Measurements from ENCODE around the gene ZSWIM6. TPM values are rescaled to one million over a fixed set of nuclear protein-coding genes. Genes with fewer than 3 reads are reported as not detected.

The ZSWIM6 gene
- total RNA-seq, 1 experiment from 2014 or later, result 10.8 TPM

DNA sequence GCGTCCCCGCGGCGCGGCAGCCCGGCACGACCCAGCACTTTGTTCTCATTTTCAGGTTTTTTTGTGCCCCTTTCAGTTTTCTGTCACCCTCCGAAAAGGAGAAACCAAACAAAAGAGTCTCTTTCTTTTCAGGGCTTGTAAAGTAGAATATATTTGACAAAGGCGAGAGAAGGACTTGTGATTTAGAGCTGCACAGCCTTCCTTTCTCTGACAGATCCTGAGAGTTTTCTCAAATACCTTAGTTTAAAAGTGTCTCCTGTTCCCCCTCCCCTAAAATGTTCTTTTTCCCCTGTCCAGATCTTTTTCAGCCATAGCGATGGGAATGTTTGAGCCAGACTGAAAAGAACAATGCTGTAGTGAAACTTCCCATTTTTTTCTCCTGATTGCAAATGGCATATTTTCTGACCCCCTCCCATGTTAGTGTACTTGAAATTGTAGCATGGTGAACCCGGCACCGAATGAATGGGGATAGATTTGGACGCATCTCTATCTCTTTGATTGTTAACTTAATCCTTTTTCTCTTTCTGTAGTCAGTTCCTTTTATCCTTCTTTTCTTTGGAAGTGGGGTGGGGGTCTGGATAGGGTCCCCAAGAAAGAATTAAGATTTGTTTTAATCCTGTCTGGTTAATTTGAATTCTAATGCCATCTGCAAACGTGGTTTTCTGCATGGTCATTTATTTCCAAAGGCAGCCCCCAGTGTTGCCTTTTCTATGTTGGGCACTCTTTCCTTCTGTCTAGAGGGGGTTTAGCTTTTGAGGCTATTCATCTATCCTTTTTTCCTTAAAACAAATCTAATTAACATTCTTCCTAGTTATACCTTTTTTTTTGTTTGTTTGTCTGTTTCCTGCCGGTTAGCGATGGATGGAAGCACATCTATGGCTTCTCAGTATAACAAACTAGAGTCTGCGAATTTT lies 2.2 kb downstream of the ZSWIM6 start:
- Histone ChIP-seq H3K4me1 (ENCODE audit: control insufficient read depth, insufficient read depth, low read length) (peaks cover 14% of the 10 kb centered on the region), H3K27me3 (ENCODE audit: control insufficient read depth, insufficient read depth, low read length) (no peaks in the 10 kb centered on the region), H3K9me3 (ENCODE audit: control insufficient read depth, insufficient read depth, low read depth, low read length) (no peaks in the 10 kb centered on the region), H3K27ac (ENCODE audit: low read length) (peak overlapping the region; percentile 72), H3K36me3 (ENCODE audit: control insufficient read depth, insufficient read depth, low read length) (no peaks in the 10 kb centered on the region; the same call in 1 of the 2 replicates), H3K4me3 (ENCODE audit: low read depth in 2 of 2, low read length in 2 of 2) (peak overlapping the region; percentile 76 to 84)
- ATAC-seq, result no peak
- ChIA-PET CTCF (interaction anchor here (0.6 kb wide), 1 partner anchor 12 kb away, joined by 3 read pairs; no protein-coding TSS in a partner anchor), POLR2A (no interaction called here)
- in situ Hi-C loops (cut with HindIII; ENCODE audit: low pct_unique_long_range_greater_than_20kb, low sequenced_read_pairs) (no loop called here), intact Hi-C loops (cut with micrococcal nuclease; ENCODE audit: unreplicated experiment) (loop anchor here (10.0 kb wide), 1 partner anchor 481 kb away; no protein-coding TSS in a partner anchor)
- TSS peak; percentile 74 for BruUV-seq (replicated peaks)
- no peak for DNase-seq (ENCODE audit: low read depth, low spot score)
- TF ChIP-seq SIN3A (IDR thresholded peaks at IDR 0.05; ENCODE audit: borderline replicate concordance, insufficient read depth, low read depth, low read length) (no peak), TCF7L2 (IDR thresholded peaks at IDR 0.05; ENCODE audit: low read depth, low read length) (no peak), POLR2AphosphoS5 (IDR thresholded peaks at IDR 0.05; ENCODE audit: low read depth, low read length) (no peak)
- TF ChIP-seq, protein P1, sequence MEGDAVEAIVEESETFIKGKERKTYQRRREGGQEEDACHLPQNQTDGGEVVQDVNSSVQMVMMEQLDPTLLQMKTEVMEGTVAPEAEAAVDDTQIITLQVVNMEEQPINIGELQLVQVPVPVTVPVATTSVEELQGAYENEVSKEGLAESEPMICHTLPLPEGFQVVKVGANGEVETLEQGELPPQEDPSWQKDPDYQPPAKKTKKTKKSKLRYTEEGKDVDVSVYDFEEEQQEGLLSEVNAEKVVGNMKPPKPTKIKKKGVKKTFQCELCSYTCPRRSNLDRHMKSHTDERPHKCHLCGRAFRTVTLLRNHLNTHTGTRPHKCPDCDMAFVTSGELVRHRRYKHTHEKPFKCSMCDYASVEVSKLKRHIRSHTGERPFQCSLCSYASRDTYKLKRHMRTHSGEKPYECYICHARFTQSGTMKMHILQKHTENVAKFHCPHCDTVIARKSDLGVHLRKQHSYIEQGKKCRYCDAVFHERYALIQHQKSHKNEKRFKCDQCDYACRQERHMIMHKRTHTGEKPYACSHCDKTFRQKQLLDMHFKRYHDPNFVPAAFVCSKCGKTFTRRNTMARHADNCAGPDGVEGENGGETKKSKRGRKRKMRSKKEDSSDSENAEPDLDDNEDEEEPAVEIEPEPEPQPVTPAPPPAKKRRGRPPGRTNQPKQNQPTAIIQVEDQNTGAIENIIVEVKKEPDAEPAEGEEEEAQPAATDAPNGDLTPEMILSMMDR (IDR thresholded peaks at IDR 0.05), result no peak
- TF ChIP-seq, protein P2, sequence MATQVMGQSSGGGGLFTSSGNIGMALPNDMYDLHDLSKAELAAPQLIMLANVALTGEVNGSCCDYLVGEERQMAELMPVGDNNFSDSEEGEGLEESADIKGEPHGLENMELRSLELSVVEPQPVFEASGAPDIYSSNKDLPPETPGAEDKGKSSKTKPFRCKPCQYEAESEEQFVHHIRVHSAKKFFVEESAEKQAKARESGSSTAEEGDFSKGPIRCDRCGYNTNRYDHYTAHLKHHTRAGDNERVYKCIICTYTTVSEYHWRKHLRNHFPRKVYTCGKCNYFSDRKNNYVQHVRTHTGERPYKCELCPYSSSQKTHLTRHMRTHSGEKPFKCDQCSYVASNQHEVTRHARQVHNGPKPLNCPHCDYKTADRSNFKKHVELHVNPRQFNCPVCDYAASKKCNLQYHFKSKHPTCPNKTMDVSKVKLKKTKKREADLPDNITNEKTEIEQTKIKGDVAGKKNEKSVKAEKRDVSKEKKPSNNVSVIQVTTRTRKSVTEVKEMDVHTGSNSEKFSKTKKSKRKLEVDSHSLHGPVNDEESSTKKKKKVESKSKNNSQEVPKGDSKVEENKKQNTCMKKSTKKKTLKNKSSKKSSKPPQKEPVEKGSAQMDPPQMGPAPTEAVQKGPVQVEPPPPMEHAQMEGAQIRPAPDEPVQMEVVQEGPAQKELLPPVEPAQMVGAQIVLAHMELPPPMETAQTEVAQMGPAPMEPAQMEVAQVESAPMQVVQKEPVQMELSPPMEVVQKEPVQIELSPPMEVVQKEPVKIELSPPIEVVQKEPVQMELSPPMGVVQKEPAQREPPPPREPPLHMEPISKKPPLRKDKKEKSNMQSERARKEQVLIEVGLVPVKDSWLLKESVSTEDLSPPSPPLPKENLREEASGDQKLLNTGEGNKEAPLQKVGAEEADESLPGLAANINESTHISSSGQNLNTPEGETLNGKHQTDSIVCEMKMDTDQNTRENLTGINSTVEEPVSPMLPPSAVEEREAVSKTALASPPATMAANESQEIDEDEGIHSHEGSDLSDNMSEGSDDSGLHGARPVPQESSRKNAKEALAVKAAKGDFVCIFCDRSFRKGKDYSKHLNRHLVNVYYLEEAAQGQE (IDR thresholded peaks at IDR 0.05; ENCODE audit: insufficient read depth in 1 of 2, low read depth in 2 of 2, low read length in 1 of 2), result no peak

DNA sequence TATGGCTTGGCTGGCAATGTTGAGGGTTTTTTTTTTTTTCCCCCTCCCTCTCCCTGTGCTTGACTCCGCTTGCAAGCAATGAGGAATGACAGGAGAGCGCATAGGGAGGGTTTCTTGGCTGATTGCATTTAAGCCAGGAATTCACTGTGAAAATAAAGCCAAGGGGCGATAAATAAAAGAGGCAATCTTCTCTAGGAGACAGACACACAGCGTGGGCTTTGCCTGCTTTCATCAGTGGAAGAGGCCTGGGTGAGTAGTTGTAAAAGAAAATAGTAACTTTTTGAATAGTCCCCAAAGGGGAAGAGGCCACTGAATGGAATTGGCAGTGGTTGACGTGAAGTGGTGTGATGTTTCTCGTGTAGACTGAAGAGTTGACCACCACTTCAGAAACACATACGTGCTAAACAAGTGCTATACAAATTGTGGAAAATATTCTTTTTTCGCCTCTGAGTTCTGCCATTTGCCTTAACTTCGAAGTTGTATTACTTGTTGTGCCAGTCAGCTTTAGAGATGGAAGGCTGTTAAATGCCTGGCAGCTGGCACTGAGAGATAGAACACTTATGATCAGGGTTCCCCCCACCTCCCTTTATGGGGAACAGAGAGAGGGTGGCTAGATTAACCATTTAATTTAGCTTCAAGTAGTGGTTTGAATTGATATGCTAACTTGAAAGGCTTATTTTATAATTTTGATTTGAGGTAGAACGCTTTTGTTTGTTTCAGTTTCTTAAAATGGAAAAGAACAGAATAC lies 3.0 kb downstream of the ZSWIM6 start:
- no peak for DNase-seq (ENCODE audit: low read depth, low spot score)
- ChIA-PET CTCF (no interaction called here), POLR2A (interaction anchor here (0.6 to 0.7 kb wide), 3 partner anchors 12 to 46 kb away, joined by 3 to 4 read pairs (median 3); no protein-coding TSS in a partner anchor)
- Histone ChIP-seq H3K4me1 (ENCODE audit: control insufficient read depth, insufficient read depth, low read length) (peaks cover 14% of the 10 kb centered on the region), H3K27ac (ENCODE audit: low read length) (no peak overlapping the region), H3K36me3 (ENCODE audit: control insufficient read depth, insufficient read depth, low read length) (no peaks in the 10 kb centered on the region; the same call in 1 of the 2 replicates), H3K9me3 (ENCODE audit: control insufficient read depth, insufficient read depth, low read depth, low read length) (no peaks in the 10 kb centered on the region), H3K4me3 (ENCODE audit: low read depth in 2 of 2, low read length in 2 of 2) (peak overlapping the region in 1 of 2 experiments; percentile 76; a peak in 2 of 4 replicates), H3K27me3 (ENCODE audit: control insufficient read depth, insufficient read depth, low read length) (no peaks in the 10 kb centered on the region)
- TF ChIP-seq, protein P1 (IDR thresholded peaks at IDR 0.05), result no peak
- no peak for TF ChIP-seq SIN3A (IDR thresholded peaks at IDR 0.05; ENCODE audit: borderline replicate concordance, insufficient read depth, low read depth, low read length)
- no peak for TF ChIP-seq POLR2AphosphoS5 (IDR thresholded peaks at IDR 0.05; ENCODE audit: low read depth, low read length)
- TF ChIP-seq, protein P2 (IDR thresholded peaks at IDR 0.05; ENCODE audit: insufficient read depth in 1 of 2, low read depth in 2 of 2, low read length in 1 of 2), result no peak
- TF ChIP-seq TCF7L2 (IDR thresholded peaks at IDR 0.05; ENCODE audit: low read depth, low read length), result no peak
- in situ Hi-C loops (cut with HindIII; ENCODE audit: low pct_unique_long_range_greater_than_20kb, low sequenced_read_pairs), result no loop called here
- intact Hi-C loops (cut with micrococcal nuclease; ENCODE audit: unreplicated experiment), result loop anchor here (5.0 to 10.0 kb wide), 2 partner anchors 322 to 480 kb away; no protein-coding TSS in a partner anchor
- no TSS peak for BruUV-seq (replicated peaks)
- no peak for ATAC-seq
